ENCODE measurements around the gene HIRA. TPM values are rescaled to one million over a fixed set of nuclear protein-coding genes. Genes with fewer than 3 reads are reported as not detected.

HIRA gene
- total and polyA plus RNA-seq, 9 of the 15 experiments (the other 6 are each of a cell fraction or from before 2014, with no cell fraction given): 0.96 to 132 (median 58.4) TPM

GRCh38 chr22:19419086-19419463 is 12.5 kb downstream of the HIRA start (continued):
- TF ChIP-seq WHSC1 (IDR thresholded peaks at IDR 0.05; ENCODE audit: low read length) (peak; percentile 99), NR0B1 (IDR thresholded peaks at IDR 0.05; ENCODE audit: partially characterized antibody) (no peak), DPF2 (IDR thresholded peaks at IDR 0.05) (peak; percentile 97), SMARCB1 (IDR thresholded peaks at IDR 0.05; ENCODE audit: insufficient read length, low read depth) (no peak), POLR2H (tag; IDR thresholded peaks at IDR 0.05; ENCODE audit: low read depth) (no peak), ZNF764 (CRISPR knock-in tag; IDR thresholded peaks at IDR 0.05; ENCODE audit: low read depth) (0 out of 2 replicates have a peak, but pooled peaks have one; percentile 22), THAP12 (CRISPR knock-in tag; IDR thresholded peaks at IDR 0.05) (no peak), CAMTA2 (CRISPR knock-in tag; conservative IDR thresholded peaks at IDR 0.05) (no peak), ZFP1 (CRISPR knock-in tag; IDR thresholded peaks at IDR 0.05) (no peak), ZNF639 (CRISPR knock-in tag; conservative IDR thresholded peaks at IDR 0.05 in 1 of 2, IDR thresholded peaks at IDR 0.05 in 1 of 2) (peak in 1 of 2 experiments; percentile 63; a peak in 2 of 4 replicates), ZNF445 (CRISPR knock-in tag; IDR thresholded peaks at IDR 0.05; ENCODE audit: low read depth) (no peak), MEF2D (tag; conservative IDR thresholded peaks at IDR 0.05; ENCODE audit: low read depth) (0 out of 2 replicates have a peak, but pooled peaks have one; percentile 43), ZBTB43 (CRISPR knock-in tag; IDR thresholded peaks at IDR 0.05) (no peak), PHF21A (IDR thresholded peaks at IDR 0.05; ENCODE audit: borderline replicate concordance, low read depth) (no peak), ZBTB5 (IDR thresholded peaks at IDR 0.05) (no peak), ADNP (tag; IDR thresholded peaks at IDR 0.05) (no peak), SMAD1 (IDR thresholded peaks at IDR 0.05; ENCODE audit: low read depth, low read length, partially characterized antibody) (no peak), PTRF (tag; IDR thresholded peaks at IDR 0.05) (no peak), MIER1 (IDR thresholded peaks at IDR 0.05; ENCODE audit: low read depth) (0 out of 2 replicates have a peak, but pooled peaks have one; percentile 58)
